GM19238 (cell line): ENCODE results near the gene OXLD1.

ENCODE experiments used
- DNase-seq: peaks from one replicate; pipeline ENCODE4 v3.0.0; 2011; ENCODE audit warnings: low spot score; ENCODE audit not compliant: insufficient read length

Gene OXLD1

DNA sequence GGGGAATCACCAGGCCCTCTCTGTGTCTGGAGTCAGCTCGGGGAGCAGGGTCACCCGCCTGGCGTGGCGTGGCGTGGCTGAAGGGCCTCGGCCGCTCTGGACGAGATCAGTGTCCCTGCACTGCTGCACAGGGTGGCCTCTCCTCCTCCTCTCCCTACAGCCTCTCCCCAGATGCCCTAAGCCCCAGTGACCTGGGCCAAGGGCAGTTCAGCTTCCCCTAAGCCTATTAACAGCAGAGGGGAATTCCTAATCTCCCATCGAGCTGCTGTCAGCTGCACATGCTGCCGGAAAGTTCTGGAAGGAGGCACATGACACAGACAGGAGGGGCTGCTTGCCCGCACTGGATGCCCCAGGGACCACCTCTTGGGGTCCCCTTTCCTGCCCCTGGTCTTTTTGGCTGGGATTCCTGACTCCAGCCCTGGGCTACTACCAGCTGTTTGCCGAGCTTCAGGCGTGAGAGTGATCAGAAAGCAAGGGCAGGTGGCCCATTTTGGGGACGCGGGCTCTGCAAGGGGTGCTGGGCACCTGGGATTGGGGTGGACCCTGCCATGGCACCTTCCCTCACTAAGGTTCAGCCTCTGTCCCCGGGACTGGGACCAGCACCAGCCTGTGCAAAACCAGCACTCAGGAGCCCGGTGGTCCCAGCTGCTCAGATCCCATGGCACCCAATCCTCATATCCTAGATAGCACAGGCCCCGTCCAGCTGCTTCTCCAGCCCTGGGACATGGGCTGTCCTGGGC lies 10.9 kb downstream of the OXLD1 start:
- no peak for DNase-seq

DNA sequence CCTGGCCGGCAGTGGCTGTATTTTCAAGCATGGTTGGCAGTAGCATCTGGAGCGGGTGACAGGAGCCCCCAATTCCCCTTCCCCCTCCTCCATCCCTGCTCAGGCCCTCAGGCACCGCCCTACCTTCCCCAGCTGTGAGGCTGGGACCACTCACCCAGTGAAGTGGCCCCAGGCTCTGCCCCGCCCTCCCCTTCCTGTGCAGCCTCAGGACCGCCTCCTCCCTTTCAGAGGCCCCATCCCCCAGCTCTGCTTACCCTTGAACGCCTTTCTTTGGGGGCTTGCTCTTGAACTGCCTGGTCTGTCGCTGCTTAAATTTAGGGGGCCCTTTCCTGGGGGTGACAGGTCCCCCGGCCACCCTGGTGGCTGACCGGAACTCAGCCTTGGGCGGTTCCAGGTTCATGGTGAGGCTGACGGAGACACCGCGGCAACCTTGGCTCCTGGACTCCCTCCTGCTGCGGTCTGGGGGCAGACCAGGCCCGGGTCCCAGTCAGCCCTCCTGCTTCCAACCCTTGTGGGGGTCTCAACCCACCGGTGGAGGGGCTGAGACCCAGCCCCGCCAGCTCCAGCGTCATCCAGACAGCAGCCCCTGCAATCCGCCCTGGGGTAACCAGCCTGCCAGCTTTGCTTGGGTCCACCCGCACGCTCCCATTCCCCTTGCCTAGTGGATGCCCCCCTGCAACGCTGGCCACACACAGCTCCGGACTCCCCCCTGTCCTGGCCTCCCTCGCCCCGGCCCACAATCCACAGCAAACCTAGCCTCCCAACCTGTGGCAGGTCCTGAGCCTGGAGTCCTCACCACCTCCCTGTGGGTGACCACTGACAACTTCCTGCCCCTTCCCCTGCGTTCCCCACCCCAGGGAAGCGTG lies 13.3 kb downstream of the OXLD1 start:
- DNase-seq = peak; percentile 65

- DNase-seq = no peak
Observed at GRCh38 chr17:81651692-81652091, 14.7 kb downstream of the OXLD1 start.

DNA sequence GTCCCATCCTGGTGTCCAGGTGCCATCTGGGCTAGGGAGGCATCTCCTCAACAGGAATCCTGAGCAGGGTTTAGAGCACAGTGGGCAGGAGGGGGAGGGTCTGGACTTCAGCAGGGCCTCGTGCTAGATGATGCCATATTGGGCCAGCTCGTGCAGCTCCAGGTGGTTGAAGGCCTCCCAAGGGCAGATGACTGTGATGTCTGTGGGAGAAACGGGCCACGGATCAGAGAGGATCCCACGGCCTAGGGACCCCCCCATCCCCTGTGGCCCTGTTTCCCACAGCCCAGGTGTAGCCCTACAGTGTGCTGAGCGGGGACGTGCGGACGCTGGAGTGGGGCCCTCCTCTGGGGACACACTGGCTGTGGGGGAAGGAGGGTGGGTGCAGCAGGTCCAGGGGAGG lies 15.5 kb downstream of the OXLD1 start:
- no peak for DNase-seq

DNA sequence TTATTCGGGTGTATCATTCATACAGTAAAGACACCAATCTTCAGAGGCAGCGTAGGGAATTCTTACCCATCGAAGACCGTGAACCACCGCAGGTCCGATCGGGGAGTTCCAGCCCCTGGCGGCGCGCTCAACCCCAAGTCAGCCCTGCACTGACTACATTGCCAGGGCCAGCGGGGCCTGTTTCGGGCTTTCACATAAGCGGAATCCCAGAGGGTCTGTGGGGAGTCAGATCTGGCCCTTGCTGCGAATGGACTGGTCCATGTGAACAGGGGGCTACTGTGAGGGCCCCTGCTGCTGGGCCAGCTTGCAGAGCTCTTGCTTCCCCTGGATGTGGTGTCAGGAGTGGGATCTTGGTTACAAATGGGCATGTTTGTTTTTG lies 17.7 kb downstream of the OXLD1 start:
- DNase-seq = no peak

GRCh38 chr17:81648013-81648706 lies 18.2 kb downstream of the OXLD1 start:
- no peak for DNase-seq

DNA sequence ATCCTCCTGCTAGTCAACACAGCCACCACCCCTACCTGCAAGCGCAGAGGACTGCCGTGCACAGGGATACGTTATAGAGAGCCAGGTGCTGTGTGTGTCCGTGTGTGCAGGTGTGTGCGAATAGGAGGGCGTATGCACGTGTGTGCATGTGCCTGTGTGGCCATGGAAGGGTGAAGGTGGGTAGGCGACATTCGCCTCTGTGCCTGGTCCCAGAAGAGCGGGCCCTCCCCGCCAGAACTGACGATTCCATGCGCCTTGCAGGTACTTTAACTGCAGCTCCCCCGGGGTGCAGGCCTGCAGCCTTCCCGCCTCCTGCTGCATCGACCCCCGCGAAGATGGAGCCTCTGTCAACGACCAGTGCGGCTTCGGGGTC lies 18.8 kb downstream of the OXLD1 start:
- DNase-seq = no peak

DNA sequence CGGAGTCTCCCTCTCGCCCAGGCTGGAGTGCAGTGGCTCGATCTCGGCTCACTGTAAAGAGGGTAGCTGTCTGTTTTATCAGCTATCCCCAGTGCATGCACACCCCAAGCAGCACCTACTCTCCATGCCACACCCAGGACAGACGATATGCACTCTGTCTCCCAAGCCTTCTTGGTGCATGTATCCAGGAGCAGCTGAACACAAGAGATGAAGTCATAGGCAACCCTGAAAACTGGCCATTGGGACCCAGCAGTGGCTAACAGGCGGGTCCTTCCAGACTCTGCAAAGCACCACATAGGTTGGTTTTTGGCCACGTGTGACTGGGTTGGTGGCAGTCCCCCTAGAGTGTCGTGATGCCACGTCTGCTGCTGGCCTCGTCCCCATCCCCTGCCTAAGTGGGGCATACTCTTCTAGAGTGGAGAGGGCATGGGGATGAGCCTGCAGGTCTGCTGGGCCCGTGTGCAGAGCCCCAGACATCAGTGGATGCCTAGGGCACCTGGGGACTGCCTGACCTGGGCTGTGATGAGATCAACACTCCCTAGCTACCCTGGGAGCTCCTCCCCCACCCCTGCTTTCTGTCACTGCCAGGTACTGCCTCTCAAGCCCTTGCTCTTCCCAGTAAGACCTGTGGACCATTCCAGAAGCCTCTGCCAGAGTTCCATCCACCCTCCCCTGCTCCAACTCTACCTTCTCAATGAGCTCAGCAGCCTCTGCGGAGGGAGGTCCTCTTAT lies 19.4 kb downstream of the OXLD1 start:
- no peak for DNase-seq

DNA sequence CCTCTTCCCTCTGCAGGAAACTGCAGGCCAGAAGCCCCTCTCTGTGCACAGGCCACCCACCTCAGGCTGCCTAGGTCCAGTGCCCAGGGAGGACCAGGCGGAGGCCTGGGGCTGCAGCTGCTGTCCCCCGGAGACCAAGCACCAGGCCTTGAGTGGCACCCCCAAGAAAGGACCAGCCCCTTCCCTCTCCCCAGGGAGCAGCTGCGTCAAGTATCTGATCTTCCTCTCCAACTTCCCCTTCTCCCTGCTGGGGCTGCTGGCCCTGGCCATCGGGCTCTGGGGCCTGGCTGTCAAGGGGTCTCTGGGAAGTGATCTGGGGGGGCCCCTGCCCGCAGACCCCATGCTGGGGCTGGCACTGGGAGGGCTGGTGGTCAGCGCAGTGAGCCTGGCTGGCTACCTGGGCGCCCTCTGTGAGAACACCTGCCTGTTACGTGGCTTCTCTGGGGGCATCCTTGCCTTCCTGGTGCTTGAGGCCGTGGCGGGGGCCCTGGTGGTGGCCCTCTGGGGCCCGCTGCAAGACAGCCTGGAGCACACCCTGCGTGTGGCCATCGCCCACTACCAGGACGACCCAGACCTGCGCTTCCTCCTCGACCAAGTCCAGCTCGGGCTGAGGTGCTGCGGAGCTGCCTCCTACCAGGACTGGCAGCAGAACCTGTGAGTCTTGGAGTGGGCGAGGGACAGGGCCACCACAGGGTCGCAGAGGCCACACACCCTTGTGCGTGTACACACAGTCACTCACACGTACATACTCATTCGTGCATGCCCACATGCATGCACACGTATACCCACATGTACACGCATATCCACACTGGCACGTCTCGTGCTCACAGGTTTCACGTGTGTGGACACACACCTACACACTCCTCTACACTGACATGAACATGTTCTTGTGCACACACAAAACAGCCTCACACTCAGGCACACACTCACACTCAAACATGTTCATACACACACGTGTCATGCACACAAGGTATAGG lies 21.1 kb downstream of the OXLD1 start:
- no peak for DNase-seq

DNA sequence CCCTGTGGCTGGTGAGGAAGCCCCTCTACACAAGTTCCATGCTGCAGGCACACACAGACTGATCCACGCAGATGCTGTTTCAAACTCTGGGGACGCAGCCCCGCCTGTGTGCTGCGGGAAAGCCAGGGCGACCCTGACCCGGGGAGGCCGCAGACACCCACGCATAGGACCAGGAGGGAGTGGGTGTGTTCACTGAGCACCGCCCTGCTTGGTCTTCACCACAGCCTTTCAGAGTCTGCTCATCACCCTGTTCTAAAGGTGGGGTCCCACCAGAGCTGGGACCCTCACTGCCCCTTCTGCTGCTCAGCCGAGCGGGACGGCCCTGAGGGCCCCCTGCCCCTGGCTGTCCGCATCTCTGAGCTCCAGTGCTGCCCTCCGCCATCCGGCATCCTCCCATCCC lies 21.9 kb downstream of the OXLD1 start:
- no peak for DNase-seq

DNA sequence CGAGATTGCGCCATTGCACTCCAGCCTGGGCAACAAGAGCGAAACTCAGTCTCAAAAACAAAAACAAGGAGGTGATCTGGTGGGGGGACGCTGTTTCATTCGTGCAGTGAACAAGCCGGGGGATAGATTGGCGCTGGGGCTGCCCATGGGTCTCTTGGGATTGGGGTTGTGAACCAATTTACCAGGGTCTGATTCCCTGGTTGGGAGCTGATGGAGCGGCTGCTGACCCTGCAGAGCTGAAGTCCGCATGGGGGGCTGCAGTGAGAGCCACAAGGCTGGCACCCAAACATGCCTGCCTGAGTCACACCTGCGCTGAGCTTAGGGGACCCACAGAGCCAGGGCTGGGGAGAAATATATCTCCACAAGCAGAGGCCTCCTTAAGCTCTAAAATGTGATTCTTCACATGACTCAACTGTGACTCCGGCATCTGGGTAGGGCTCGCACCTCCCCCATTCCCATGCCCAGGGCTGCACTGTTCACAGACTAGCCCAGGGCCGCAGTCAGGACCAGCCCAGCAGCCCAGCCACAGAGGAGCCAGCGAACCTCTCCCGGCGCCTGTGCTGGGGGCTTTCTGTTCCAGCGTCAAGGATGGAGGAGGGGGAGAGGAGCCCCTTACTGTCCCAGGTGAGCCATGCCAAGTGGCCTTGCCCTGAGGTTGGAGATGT lies 24.4 kb downstream of the OXLD1 start:
- no peak for DNase-seq

DNA sequence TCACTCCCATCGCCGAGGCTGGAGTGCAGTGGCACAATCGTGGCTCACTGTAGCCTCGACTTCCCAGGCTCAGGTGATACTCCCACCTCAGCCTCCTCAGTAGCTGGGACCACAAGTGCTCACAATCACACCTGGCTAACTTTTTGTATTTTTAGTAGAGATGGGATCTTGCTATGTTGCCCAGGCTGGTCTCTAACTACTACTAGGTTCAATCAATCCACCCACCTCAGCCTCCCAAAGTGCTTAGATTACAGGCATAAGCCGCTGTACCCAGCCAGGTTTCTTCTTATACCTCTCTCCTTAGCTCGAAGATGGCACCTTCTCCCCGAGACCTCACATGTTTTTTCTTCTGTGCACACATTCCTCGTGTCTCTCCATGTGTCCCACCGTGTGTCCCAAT lies 26.4 kb downstream of the OXLD1 start:
- DNase-seq = no peak

- no peak for DNase-seq
Observed at GRCh38 chr17:81638683-81639082, 27.7 kb downstream of the OXLD1 start.

DNA sequence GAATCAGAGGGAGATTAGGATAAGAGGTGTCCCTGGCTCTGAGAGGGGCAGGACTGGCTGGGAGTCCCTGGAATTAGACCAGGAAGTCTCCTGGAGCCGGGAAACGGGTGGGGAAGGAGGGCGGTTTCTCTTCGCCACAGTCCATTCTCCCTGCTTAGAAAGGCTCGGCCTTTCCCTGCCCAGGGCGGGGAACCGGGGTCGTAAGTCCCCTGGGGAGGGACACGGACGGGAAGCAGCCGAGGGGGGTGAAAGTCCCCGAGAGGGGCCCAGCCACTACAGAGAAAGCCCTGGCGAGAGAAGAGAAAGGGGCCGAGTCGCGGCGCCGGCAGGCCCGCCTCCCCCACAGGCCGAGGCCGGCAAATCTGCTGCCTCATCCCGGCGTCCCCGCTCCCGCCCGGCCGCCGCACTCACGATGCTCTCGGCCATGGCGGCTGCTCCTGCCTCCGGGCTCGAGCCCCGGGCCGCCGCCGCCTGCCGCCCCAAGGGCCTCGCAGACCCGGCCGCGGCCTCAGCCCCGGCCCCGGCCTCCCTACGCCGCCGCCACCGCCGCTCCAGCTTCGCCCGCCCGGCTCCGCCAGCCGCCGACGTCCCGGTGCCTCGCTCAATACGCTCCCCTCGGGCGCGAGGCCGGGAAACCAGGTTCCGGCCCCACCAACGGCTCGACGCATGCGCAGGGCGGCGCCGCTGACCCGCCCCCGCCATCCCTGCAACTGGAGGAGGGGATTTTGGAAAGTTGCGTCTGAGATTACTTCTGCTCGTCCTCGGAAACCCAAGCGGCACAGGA lies 29.7 kb downstream of the OXLD1 start, which contains the start of the genes NPLOC4 and TSPAN10:
Gene NPLOC4 (minus strand): TSS at position 608 of the 784 bp plus-strand sequence. CDS start 182 bp downstream, at position 426.
Gene TSPAN10 (plus strand): TSS at position 692 of the 784 bp plus-strand sequence. CDS start 5,217 bp downstream, outside the sequence.
- DNase-seq = peak; percentile 93

- no peak for DNase-seq
Observed at GRCh38 chr17:81635973-81636504, 30.4 kb downstream of the OXLD1 start.

DNA sequence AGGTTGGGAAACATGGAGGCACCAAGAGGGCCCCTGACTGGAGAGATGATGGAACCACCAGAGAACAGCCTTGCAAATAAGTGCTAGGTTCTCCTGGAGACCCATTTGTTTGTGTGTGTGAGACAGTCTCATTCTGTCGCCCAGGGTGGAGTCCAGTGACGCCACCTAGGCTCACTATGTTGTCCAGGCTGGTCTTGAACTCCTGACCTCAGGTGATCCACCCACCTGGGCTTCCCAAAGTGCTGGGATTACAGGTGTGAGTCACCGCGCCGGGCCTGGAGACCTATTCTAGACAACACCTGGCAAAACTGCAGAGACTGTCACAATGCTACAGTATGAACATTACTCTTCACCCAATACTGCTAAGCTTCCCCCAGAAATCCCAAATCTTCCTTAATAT lies 31.0 kb downstream of the OXLD1 start:
- DNase-seq = no peak

DNA sequence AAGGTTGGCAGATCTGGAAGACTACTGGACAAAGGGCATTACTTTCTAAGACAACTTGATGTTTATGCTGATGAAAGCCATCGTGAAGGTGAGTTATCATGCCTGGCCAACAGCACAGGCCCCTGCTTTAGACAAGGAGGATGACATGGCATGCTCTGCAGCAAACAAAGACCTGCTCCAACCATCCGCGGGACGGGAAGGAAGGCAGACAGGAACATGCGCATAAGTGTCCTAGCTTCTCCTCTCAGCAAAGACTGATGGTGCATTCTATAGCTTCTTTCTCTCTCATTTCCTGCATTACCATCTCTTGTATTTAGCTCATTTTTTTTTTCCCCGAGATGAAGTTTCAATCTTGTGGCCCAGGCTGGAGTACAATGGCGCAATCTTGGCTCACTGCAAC lies 34.9 kb downstream of the OXLD1 start:
- DNase-seq = no peak

DNA sequence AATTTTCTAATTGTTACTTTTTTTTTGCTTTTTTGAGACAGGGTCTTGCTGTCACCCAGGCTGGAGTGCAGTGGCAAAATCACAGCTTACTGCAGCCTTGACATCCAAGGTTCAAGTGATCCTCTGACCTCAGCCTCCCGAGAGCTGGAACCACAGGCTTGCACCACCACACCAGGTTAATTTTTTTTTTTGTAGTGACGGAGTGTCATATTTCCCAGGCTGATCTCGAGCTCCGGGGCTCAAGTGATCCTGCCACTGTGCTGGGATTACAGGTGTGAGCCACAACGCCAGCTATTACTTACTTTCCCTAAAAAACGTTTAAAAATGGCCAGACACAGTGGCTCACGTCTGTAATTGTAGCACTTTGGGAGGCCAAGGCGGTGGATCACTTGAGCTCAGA lies 36.1 kb downstream of the OXLD1 start:
- no peak for DNase-seq
